ENCODE data around the gene NFIA. TPM values are rescaled to one million over a fixed set of nuclear protein-coding genes. Genes with fewer than 3 reads are reported as not detected.
"Not testable (repeated sequence)": the region's sequence is repeated elsewhere in the genome, so short reads cannot be mapped to it uniquely, and the experiment has no call there.

The NFIA gene
- total and polyA plus RNA-seq, 9 of the 15 experiments (the other 6 are each of a cell fraction or from before 2014, with no cell fraction given), result 5.3 to 24.9 (median 9.8) TPM

GRCh38 chr1:61278503-61278902 is 196.1 kb downstream of the NFIA start:
- in situ Hi-C loops (cut with MboI); ATAC-seq; BruUV-seq (replicated peaks); DNase-seq (ENCODE audit: extremely low read depth in 1 of 4, low spot score in 3 of 4); H4K20me1 ChIP-seq (replicated peaks; ENCODE audit: control insufficient read depth, insufficient read depth, low read length); H3K27me3 ChIP-seq (ENCODE audit: control insufficient read depth in 2 of 2, insufficient read depth in 2 of 2, low read length in 2 of 2); H3K36me3 ChIP-seq (ENCODE audit: control insufficient read depth, insufficient read depth, low read length); H3K9me1 ChIP-seq (ENCODE audit: control insufficient read depth, insufficient read depth, low read length); H3K9me3 ChIP-seq (replicated peaks; ENCODE audit: control insufficient read depth, insufficient read depth, low read depth, low read length); H3K27ac ChIP-seq (ENCODE audit: extremely low read depth, low read depth, low read length); FAIRE-seq; H2AFZ ChIP-seq (ENCODE audit: low read depth, low read length); H3K4me3 ChIP-seq; H3K9ac ChIP-seq (ENCODE audit: insufficient read depth in 1 of 2, low read depth in 2 of 2, low read length in 2 of 2); CTCF ChIA-PET (ENCODE audit: low intra/inter-chr PET ratio); H3K4me2 ChIP-seq (ENCODE audit: insufficient read depth, low read length); intact Hi-C loops (cut with micrococcal nuclease); H3K4me1 ChIP-seq (replicated peaks in 1 of 2; ENCODE audit: control insufficient read depth in 2 of 2, insufficient read depth in 2 of 2, low read length in 2 of 2): not testable (repeated sequence)
- H3K79me2 ChIP-seq (ENCODE audit: control insufficient read depth, insufficient read depth, low read length), result peaks cover 21% of the 10 kb centered on the region
- WGBS (ENCODE audit: insufficient coverage, low coverage, missing lambda C conversion rate), result 84% methylated on average over 8 of the region's 8 CpGs
- POLR2A ChIA-PET, result interaction anchor here (0.6 to 1.0 kb wide), 2 partner anchors 12 to 21 kb away, joined by 3 read pairs; no protein-coding TSS in a partner anchor
- TF ChIP-seq CEBPB (tag; IDR thresholded peaks at IDR 0.05), result 0 out of 2 replicates have a peak, but pooled peaks have one; percentile 17

- Histone ChIP-seq H3K79me2 (ENCODE audit: control insufficient read depth, insufficient read depth, low read length) (peaks cover 16% of the 10 kb centered on the region; the same call in 2 of the 3 replicates), H2AFZ (ENCODE audit: low read depth, low read length) (no peak overlapping the region), H3K27ac (ENCODE audit: extremely low read depth, low read depth, low read length) (no peak overlapping the region), H3K36me3 (ENCODE audit: control insufficient read depth, insufficient read depth, low read length) (peaks cover 8% of the 10 kb centered on the region; the same call in 1 of the 3 replicates), H3K9me1 (ENCODE audit: control insufficient read depth, insufficient read depth, low read length) (no peaks in the 10 kb centered on the region), H3K4me1 (replicated peaks in 1 of 2; ENCODE audit: control insufficient read depth in 2 of 2, insufficient read depth in 2 of 2, low read length in 2 of 2) (no peaks in the 10 kb centered on the region; a peak in 1 of 5 replicates), H3K4me2 (ENCODE audit: insufficient read depth, low read length) (no peak overlapping the region), H3K4me3 (no peak overlapping the region), H3K27me3 (ENCODE audit: control insufficient read depth in 2 of 2, insufficient read depth in 2 of 2, low read length in 2 of 2) (no peaks in the 10 kb centered on the region), H3K9ac (ENCODE audit: insufficient read depth in 1 of 2, low read depth in 2 of 2, low read length in 2 of 2) (no peak overlapping the region), H4K20me1 (replicated peaks; ENCODE audit: control insufficient read depth, insufficient read depth, low read length) (no peaks in the 10 kb centered on the region), H3K9me3 (replicated peaks; ENCODE audit: control insufficient read depth, insufficient read depth, low read depth, low read length) (no peaks in the 10 kb centered on the region)
- ChIA-PET POLR2A (interaction anchor here (1.0 kb wide), 1 partner anchor 12 kb away, joined by 3 read pairs; no protein-coding TSS in a partner anchor), CTCF (ENCODE audit: low intra/inter-chr PET ratio) (no interaction called here)
- WGBS (ENCODE audit: insufficient coverage, low coverage, missing lambda C conversion rate), result 61% methylated on average over 1 of the region's 1 CpG
- BruUV-seq (replicated peaks), result no TSS peak
- in situ Hi-C loops (cut with MboI), result no loop called here
- FAIRE-seq, result no peak
- ATAC-seq, result no peak
- intact Hi-C loops (cut with micrococcal nuclease), result no loop called here
- no peak for TF ChIP-seq PHF8 (IDR thresholded peaks at IDR 0.05; ENCODE audit: borderline replicate concordance, low read length)
- no peak for TF ChIP-seq POLR3A (IDR thresholded peaks at IDR 0.05; ENCODE audit: borderline replicate concordance, extremely low read depth, insufficient read depth, insufficient read length)
- no peak for TF ChIP-seq ZFX (CRISPR knock-in tag; IDR thresholded peaks at IDR 0.05)
- TF ChIP-seq ZNF584 (CRISPR knock-in tag; IDR thresholded peaks at IDR 0.05; ENCODE audit: low read depth), result no peak
- no peak for TF ChIP-seq ZNF766 (CRISPR knock-in tag; conservative IDR thresholded peaks at IDR 0.05)
- no peak for TF ChIP-seq BRD9 (IDR thresholded peaks at IDR 0.05; ENCODE audit: low read depth, partially characterized antibody)
- TF ChIP-seq CBFA2T3 (IDR thresholded peaks at IDR 0.05), result no peak
- TF ChIP-seq ETS2 (tag; IDR thresholded peaks at IDR 0.05; ENCODE audit: borderline replicate concordance, poor library complexity, severe bottlenecking), result no peak
- no peak for TF ChIP-seq NR2C1 (IDR thresholded peaks at IDR 0.05)
- no peak for TF ChIP-seq NR2C1 (tag; IDR thresholded peaks at IDR 0.05)
- no peak for TF ChIP-seq MAFK (IDR thresholded peaks at IDR 0.05; ENCODE audit: low read length)
- no peak for TF ChIP-seq TFE3 (CRISPR knock-in tag; IDR thresholded peaks at IDR 0.05)
- no peak for DNase-seq (ENCODE audit: extremely low read depth in 1 of 4, low spot score in 3 of 4)
Observed at GRCh38 chr1:61278966-61279365, 196.6 kb downstream of the NFIA start.
